Hippocampal formation (tissue), 2 donors: ENCODE measurements around the gene CLCN1.

Experiments used
- DNase-seq, 2 donors: peaks; one replicate each; lab custom pipeline; 2025; lab: John Stamatoyannopoulos, UW

Gene CLCN1

DNA sequence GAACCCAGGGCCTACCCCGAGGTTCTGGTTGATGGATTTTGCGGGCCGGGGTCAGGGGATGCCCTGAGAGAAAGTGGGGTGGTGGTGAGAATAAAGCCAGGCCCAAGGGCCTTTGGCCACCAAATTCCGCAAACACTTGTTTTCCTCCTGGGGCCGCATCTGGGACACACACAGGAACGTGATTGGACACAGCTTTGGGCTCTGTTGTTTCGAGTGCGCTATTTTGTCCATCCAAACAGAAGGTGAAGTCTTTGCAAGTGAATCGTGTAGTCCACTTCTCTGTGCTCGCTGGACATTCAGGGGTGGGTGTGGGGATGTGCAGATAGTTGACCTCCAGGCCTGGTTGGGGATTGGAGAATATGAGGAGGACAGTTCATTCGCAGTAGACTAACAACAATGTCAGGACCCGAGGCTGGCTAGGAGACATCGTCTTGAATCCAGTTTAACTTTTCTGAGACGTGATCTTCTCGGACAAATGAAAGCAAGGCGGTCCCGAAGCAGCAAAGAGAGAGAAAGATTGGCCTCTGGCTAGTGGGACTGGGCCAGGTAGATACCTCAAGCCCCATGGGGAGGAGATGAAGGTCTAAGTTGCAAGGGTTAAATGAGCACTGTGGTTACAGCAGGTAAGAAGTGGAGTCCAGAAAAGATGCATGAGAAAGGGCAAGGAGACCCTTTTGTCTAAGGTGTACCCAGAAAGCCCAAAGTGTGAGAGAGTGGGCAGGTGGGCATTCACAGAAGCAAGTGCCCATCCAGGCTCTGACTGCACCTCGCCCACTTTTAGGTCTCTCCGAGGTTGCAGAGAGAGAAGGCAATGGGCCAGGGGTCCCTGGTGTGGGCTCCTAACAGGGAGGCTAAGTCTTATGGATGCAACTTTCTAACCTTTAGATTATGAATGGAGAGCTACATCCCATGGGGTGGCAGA is 47.4 kb downstream of the CLCN1 start:
- no peak for DNase-seq

DNA sequence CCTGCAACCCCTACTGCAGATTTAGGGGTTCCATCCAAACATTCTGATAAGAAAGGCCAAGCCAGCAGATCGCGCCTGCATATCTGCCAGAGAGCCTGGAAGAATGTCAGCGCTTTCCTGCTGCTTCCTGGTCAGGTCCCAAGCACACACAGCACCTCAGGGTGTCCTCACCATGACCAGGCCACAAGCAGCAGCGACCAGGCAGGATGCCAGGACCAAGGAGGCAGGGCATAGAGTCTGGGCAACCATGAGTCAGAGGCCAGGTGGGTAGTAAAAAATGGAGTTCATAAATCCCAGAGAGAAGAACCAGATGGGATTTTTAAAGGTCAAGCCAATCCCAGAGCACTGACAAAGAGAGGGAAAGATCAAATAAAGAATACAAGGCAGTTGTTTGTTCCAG is 52.1 kb downstream of the CLCN1 start:
- DNase-seq: no peak

DNA sequence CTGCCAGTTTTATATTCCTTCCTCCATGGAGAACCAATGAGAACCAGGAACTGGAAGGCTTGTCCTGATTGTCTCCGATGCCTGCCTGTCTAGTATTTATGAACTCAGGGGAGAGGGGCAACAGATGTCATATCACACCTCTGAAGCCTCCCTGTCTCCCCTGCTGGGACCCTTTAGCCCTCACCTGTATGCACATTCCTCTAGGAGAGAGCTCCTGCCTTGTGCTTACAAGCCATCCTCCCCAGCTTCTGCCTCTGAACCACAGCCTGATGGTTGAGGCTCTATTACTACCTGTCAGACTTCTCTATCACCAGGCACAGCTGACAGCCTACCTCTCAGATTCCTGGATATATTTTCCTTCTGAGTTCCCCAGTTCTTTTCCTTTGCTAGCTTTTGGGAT is 52.5 kb downstream of the CLCN1 start:
- no peak for DNase-seq

DNA sequence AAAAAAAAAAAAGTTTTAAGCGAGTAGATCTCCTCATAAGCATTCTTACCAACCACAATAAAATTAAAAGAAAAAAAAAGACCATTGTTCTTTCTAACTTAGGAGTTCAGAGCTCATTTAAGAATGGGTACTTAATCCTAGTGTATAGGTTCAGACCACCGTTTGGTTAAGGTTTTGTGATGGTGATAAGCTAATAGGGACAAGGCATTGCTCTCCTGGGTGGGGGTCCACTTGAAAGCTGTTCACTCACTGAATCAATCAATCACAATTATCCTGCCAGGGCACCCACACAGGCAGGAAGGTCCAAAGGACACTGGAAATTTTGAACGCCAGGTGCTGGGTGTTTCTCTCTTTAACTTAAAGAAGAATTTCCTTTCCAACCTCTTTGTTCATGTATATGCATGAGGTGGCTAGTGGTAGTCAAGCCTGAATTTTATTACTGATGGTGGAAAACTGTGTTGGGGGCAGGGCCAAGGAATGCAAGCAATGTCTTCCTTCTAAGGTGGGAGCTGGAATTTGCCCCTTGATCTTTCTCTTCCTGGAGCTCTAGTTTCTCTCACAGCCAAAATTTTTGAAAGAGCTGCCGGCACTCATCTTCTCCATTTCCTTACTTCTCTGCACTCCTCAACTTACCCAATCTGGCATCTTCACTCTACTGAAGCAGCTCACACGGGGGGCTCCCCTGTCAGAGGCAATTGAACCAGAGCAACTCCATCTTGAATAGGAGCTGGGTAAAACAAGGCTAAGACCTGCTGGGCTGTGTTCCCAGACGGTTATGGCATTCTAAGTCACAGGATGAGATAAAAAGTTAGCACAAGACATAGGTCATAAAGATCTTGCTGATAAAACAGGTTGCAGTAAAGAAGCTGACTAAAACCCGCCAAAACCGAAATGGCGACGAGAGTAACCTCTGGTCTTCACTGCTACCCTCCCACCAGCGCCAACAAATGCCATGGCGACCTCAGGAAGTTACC is 54.1 kb downstream of the CLCN1 start:
- DNase-seq: no peak

DNA sequence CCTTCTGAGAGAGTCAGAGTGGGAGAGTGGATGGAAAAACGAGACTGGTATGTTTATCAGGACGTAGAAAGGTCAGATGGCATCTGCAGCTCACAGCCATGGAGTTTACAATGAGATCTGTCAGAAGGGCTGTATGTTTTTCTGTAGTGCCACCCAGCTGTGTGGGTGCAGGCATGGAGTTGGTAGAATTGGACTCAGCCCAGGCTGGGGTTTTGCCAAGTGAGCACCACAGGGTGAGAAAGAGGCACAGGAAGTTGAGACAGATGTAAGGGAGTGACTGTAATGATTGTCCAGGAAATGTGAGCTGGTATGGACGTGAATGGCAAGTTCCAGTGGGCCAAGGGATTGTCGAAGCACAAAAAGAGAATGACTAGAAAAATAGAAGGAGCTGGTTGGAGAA is 56.2 kb downstream of the CLCN1 start:
- peak; percentile 85 to 86 for DNase-seq

DNA sequence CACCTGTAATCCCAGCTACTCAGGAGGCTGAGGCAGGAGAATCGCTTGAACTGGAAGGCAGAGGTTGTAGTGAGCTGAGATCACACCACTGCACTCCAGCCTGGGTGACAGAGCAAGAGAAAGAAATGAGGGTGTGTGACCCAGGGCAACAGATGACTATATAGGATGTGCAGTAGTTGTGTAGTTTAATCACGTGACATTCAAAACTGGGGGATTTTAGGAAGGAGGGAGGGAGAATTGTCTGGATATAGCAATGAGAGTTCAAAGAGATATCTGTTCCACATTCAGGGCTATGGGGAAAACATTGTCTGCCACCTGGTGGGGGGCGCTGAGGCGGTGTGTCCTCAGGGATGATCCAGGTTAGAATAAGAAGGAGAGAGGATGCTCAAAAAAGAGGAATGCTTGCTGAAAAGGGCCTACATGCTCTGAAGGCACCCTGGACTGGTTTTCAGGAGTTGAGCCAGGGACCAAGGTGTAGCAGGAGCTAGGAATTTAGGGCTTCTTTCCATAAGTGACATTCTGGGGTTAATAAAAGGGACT is 57.4 kb downstream of the CLCN1 start:
- no peak for DNase-seq

DNA sequence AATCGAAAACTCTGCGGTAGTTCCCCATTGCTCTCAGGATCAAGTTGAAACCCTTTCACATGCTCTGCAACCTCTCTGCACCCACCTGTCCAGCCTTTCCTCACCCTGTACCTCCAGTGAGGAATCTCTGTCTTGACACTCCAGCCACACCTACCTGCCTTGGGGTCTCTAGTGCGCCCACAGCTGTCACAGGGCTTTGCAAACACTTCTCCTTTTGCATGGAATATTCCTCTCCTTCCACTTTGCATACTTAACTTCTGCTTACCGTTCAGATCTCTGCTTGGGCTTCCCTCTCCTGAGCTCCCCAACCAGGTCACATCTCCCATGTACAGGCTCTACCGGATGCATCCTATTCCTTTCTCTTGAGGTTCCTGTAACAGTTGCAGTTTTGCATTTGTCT is 58.6 kb downstream of the CLCN1 start:
- no peak for DNase-seq

DNA sequence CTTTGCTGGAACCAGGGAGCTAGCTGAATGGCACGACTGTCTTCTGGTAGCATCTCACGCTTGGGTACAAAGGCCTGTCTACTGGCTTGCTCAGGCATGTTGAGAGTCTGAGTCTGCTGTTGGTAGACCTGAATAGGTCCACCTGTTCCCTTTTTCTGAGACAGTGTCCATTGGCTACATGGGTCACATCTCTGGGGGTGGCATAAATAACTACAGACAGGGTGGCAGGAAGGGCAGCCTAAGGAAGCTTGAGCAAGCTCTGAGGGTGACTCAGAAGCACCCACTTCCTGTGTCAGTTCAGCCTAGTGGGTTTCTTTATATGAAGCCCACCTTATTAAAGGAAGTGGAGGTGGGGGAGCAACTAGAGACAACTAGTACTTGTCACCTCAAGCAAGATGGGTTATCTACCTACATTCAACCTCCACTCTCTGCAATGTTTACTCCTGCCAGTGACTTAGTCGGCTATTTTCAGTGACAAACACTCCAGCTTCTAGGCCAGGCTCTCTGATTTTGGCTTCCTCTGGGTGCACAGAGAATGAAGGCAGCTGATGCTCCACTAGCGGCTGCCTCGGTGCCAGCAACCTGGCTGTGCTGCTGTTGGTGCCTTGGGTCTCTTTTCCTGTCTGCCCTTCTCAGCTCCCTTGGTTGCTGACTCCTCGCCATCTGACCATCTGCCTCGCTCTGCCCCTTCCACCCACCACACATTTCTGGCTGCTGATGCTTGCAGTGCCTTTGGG is 59.6 kb downstream of the CLCN1 start:
- no peak for DNase-seq

DNA sequence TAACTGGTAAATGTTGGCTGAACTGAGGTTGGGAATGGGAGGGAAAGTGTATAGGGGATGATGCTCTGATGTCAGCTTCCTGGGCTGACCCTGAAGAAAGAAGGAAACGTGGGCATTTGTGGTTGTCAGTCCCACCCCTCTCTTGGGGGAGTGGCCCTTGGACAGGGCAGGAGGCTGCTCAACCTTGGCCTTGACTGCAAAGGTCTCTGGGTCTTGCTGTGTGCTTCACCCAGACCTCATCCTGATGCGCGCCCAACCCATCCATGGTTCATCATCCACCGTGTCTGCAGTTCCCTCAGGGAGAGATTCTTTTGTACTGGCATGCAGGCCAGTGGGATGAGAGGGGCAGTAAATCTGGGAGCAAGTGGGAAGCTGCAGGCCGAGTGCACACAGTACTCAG is 60.5 kb downstream of the CLCN1 start:
- no peak for DNase-seq

DNA sequence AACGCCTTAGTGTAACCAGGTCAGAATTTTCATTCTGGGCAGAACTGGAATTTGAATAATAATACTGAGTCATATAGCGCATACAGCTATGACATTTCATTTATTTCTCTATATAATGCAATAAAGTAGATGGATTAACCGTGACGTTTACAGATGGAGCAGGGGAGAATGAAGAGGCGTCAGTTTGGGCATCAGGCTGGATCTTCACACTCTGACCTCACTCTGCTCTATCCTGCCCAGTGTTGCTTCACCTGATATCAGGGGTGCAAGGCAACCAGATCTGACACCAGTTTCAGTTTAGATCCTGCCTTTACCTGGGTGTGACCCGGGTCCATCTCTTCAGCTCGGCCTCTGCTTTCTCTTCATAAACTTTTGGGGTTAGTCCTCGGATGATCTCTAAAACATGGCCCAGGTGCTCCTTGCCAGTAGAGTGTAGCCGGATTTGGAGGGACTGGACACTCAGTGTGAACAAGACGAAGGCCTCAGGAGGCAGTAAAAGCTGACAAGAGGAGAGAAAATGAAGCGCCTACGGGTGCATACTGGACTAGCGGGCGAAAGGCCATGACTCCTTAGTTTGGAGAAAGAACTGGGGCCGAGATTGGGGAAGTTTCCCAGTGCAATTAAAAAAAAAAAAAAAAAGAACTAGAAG is 63.8 kb downstream of the CLCN1 start:
- no peak for DNase-seq

DNA sequence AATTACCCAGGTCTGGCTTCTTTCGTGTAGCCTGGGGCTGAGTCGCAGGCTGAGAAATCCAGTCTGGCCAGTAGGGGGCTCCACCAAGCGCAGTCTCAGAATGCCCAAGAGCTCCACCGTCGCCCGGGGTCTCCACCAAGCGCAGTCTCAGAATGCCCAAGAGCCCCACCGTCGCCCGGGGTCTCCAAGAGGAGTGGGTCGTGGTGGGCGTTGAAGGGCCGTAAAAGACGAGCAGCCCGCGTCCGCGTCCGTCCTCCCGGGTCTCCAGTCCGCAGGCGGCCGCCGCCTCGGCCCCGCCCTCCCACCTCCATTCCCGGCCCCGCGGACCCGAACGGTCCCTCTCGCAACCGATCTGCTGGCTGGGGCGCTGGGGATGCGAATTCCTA is 64.3 kb downstream of the CLCN1 start:
- DNase-seq: peak; percentile 74 to 82

DNA sequence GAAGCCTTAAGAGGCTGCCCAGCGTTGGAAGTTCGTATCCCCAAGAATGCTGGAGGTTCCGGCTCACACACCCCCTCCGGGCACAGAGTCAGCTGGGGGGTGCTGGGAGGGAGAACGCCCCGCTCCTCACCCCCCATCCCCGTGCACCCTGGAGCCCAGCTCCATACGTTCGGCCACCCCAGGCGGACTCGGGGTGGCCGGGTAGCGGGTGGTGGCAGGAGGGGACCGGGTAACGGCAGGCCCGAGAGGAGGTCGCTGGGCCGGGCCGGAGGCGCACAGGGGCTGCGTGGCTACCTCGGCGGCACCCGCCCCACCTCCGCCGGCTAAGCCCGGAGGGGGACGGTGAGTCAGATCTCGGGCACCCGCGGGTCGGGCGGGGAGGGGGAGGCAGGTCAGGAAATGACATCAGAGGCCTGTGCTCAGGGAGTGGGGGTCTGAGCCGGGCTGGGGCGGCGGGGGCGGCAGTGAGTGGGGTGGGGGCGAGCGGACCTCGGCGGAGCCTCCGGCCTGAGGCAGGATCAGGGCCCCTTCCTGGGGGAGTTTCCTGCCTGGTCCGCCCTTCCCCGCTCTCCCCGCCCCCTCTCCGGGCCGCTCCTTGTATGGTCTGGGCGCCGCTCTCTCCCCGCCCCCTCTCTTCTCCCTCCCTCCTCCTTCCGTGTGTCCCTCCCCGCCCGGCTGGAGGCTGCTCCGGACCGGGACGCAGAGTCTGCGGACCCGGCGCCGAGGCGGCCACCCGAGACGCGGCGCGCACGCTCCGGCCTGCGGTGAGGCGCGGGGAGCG is 64.9 kb downstream of the CLCN1 start, which contains the start of gene ZYX:
Gene ZYX (plus strand): TSS at position 700 of the 781 bp plus-strand sequence. CDS start 227 bp downstream, outside the sequence.
- DNase-seq: peak; percentile 79 to 81

DNA sequence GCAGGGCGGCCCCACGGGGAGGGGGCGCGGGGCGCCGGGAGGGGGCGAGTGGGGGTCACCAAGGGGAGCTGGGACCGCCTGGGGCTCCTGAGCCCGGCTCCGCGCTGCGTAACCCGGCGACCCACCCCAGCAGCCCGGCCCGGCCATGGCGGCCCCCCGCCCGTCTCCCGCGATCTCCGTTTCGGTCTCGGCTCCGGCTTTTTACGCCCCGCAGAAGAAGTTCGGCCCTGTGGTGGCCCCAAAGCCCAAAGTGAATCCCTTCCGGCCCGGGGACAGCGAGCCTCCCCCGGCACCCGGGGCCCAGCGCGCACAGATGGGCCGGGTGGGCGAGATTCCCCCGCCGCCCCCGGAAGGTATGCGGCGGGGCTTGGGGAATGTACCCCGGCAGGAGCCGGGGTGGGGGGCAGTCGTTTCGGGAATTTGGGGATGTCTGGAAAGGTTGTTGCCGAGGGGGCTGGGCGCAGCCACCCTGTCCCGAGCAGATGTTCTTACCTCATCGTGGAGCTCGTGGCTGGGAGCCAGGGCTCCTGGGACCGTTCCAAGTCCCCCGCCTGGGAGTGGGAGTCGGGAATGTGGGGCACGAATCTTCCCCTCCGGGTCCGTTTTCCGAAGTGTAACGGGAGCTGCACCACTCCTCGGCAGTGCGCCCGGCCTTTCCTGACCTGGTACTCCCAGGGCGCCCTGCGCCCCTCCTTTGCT is 65.7 kb downstream of the CLCN1 start:
- peak in 1 of 2 donors; percentile 52 for DNase-seq

DNA sequence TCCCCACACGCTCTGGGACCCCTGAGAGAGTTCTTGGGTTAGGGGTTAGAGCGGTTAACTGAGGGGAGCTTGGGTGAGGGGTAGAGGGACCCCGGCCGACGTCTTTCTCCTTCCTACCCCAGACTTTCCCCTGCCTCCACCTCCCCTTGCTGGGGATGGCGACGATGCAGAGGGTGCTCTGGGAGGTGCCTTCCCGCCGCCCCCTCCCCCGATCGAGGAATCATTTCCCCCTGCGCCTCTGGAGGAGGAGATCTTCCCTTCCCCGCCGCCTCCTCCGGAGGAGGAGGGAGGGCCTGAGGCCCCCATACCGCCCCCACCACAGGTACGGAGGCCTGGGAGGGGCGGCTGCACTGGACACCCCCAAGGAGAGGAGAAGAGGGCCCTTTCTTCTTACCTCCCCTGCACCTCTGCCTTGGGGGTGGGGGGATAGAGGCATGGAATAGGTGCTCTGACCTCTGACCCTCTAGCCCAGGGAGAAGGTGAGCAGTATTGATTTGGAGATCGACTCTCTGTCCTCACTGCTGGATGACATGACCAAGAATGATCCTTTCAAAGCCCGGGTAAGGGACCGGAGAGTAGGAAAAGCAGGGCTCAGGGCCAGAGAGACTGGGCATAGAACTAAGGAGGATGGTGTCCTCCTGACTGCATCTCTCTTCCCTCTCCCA is 66.3 kb downstream of the CLCN1 start:
- no peak for DNase-seq

DNA sequence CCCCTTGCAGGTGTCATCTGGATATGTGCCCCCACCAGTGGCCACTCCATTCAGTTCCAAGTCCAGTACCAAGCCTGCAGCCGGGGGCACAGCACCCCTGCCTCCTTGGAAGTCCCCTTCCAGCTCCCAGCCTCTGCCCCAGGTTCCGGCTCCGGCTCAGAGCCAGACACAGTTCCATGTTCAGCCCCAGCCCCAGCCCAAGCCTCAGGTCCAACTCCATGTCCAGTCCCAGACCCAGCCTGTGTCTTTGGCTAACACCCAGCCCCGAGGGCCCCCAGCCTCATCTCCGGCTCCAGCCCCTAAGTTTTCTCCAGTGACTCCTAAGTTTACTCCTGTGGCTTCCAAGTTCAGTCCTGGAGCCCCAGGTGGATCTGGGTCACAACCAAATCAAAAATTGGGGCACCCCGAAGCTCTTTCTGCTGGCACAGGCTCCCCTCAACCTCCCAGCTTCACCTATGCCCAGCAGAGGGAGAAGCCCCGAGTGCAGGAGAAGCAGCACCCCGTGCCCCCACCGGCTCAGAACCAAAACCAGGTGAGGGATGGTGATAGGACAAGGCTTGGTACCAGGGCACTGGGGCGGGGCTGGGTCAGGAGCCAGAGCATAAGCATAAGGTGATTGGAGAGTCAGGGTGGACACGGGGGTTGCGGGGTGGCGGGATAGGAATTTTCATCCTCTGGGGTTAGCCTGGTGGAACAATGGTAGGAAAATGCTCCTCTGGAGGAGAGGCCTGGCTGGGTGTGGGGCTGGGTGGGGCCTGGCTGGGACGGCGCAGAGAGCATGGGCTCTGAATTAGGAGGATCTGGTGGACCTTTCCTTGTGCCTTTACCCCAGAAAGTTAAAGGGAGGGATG is 67.1 kb downstream of the CLCN1 start:
- no peak for DNase-seq

DNA sequence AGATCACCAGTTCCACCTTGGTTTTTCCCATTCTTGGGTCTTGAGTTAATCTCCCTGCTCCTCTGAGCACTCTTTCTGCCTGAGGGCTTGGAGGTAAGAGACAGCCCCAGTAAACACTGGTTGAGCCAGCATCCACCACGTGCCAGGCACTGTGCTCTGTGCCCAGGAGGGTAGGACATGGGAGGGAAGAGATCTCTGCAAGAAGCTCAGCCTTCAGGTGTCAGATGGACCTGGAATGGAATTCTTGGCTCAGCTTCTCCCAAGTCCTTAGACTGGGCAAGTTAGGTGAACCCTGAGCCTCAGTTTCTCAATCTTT is 67.7 kb downstream of the CLCN1 start:
- no peak for DNase-seq

DNA sequence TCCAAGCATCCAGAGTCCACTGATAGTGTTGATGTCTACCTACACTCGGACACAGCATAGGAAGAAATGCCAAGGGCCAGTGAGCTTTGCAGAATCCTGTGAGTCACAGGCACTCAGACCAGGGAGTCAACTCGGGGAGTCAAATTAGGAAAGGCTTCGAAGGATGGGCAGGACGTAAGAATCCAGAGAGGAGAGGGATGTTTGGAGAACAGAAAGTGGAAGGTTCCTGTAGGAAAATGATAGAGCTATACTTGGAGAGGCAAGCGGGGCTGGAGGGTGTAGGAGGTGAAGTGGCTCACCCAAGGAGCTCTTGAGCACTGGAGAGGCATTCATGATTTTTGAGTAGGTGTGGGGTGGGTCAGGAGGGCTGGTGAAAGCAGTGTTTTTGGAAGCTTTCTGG is 68.2 kb downstream of the CLCN1 start:
- no peak for DNase-seq
